IMR-90 (cell line): ENCODE results near the gene TTC23. TPM values are rescaled to one million over a fixed set of nuclear protein-coding genes. Genes with fewer than 3 reads are reported as not detected.

ENCODE experiments used
- ATAC-seq: fragments of 200-7000 bp; cut with Tn5 transposase; 2 replicates; pipeline ENCODE4 v1.9.1; 2020; ENCODE audit warnings: low read depth, mild to moderate bottlenecking, moderate library complexity
- BruUV-seq: library from RNA; stranded (reverse); fragments of 400-500 nt; replicated peaks from 2 replicates; lab custom pipeline; 2021; lab: Mats Ljungman, UMichigan
- CTCF ChIA-PET: fragments of 300-600 bp; formaldehyde crosslinking; extraction: SDS; loops from one replicate; lab custom pipeline; 2021; ENCODE audit warnings: antibody characterized with exemption; lab: Yijun Ruan, JAX
- POLR2A ChIA-PET: fragments of 300-600 bp; sonication (Branson Sonifier 250); formaldehyde crosslinking; loops from one replicate; lab custom pipeline; 2022; ENCODE audit warnings: antibody characterized with exemption; ENCODE audit not compliant: unreplicated experiment; lab: Charles Lee
- DNase-seq: peaks from one replicate; pipeline ENCODE4 v3.0.0; 2013
- H2AFZ ChIP-seq: replicated peaks from 2 replicates; pipeline ENCODE3; 2013; ENCODE audit warnings: low read length, mild to moderate bottlenecking; ENCODE audit not compliant: poor library complexity
- H2AK5ac ChIP-seq: 2 replicates; pipeline ENCODE4 v1.6.1; 2013; ENCODE audit warnings: low read depth, low read length, inconsistent platforms
- H2AK9ac ChIP-seq: replicated peaks from 2 replicates; pipeline ENCODE3; 2013; ENCODE audit warnings: mild to moderate bottlenecking, low read depth, low read length, moderate library complexity; ENCODE audit not compliant: poor library complexity
- H2BK120ac ChIP-seq: 2 replicates; pipeline ENCODE4 v1.6.1; 2013; ENCODE audit warnings: low read depth, low read length, inconsistent platforms
- H2BK15ac ChIP-seq: 3 replicates; pipeline ENCODE4 v1.6.1; 2013; ENCODE audit warnings: low read depth, low read length, inconsistent platforms
- H2BK20ac ChIP-seq: 2 replicates; pipeline ENCODE4 v1.6.1; 2013; ENCODE audit warnings: low read depth, mild to moderate bottlenecking, inconsistent platforms, low read length, moderate library complexity
- H2BK5ac ChIP-seq: 2 replicates; pipeline ENCODE4 v1.6.1; 2013; ENCODE audit warnings: mild to moderate bottlenecking, low read depth, low read length, inconsistent platforms; ENCODE audit not compliant: poor library complexity, severe bottlenecking
- H3K14ac ChIP-seq: replicated peaks from 2 replicates; pipeline ENCODE4 v1.6.1; 2013; ENCODE audit warnings: low read depth, low read length, inconsistent platforms
- H3K18ac ChIP-seq: 2 replicates; pipeline ENCODE4 v1.6.1; 2013; ENCODE audit warnings: low read depth, low read length, control low read depth
- H3K23ac ChIP-seq: 2 replicates; pipeline ENCODE4 v1.6.1; 2013; ENCODE audit warnings: low read depth, low read length, inconsistent platforms
- H3K27ac ChIP-seq: 2 replicates; pipeline ENCODE4 v1.5.1; 2013; ENCODE audit warnings: mild to moderate bottlenecking, control low read depth, low read length; ENCODE audit not compliant: insufficient read depth
- H3K27me3 ChIP-seq: 2 replicates; pipeline ENCODE4 v1.6.1; 2013; ENCODE audit warnings: low read length; ENCODE audit not compliant: control insufficient read depth, insufficient read depth
- H3K36me3 ChIP-seq: 2 replicates; pipeline ENCODE4 v1.6.1; 2013; ENCODE audit warnings: low read length, mixed read lengths; ENCODE audit not compliant: control insufficient read depth, insufficient read depth
- H3K4ac ChIP-seq: 2 replicates; pipeline ENCODE4 v1.6.1; 2013; ENCODE audit warnings: low read depth, low read length, inconsistent platforms
- H3K4me1 ChIP-seq: 2 replicates; pipeline ENCODE4 v1.6.1; 2013; ENCODE audit warnings: low read length, mixed read lengths; ENCODE audit not compliant: control insufficient read depth, insufficient read depth
- H3K4me2 ChIP-seq: 2 replicates; pipeline ENCODE4 v1.6.1; 2013; ENCODE audit warnings: low read depth, mild to moderate bottlenecking, control low read depth, low read length, moderate library complexity
- H3K4me3 ChIP-seq: 2 replicates; pipeline ENCODE4 v1.5.1; 2013; ENCODE audit warnings: low read depth, mild to moderate bottlenecking, control low read depth, low read length, moderate library complexity; ENCODE audit not compliant: insufficient read depth
- H3K56ac ChIP-seq: 2 replicates; pipeline ENCODE4 v1.6.1; 2013; ENCODE audit warnings: low read length, inconsistent platforms; ENCODE audit not compliant: insufficient read depth; ENCODE audit errors: extremely low read depth
- H3K79me1 ChIP-seq, 2 experiments: 2 replicates each; pipeline ENCODE4 v1.6.1; 2013; ENCODE audit warnings: low read length in 2 of 2, inconsistent platforms in 1 of 2, low read depth in 1 of 2
- H3K9ac ChIP-seq: 2 replicates; pipeline ENCODE4 v1.6.1; 2013; ENCODE audit warnings: low read depth, low read length, control low read depth
- H3K9me1 ChIP-seq: 2 replicates; pipeline ENCODE4 v1.6.1; 2013; ENCODE audit warnings: low read length, inconsistent platforms; ENCODE audit not compliant: insufficient read depth
- H3K9me3 ChIP-seq: 2 replicates; pipeline ENCODE4 v1.6.1; 2013; ENCODE audit warnings: low read length; ENCODE audit not compliant: control insufficient read depth, insufficient read depth
- H4K20me1 ChIP-seq: 2 replicates; pipeline ENCODE4 v1.6.1; 2013; ENCODE audit warnings: low read length, inconsistent platforms; ENCODE audit not compliant: insufficient read depth
- H4K5ac ChIP-seq: 2 replicates; pipeline ENCODE4 v1.6.1; 2013; ENCODE audit warnings: mild to moderate bottlenecking, low read depth, low read length, control low read depth
- H4K8ac ChIP-seq, 2 experiments: 2 replicates each; pipeline ENCODE4 v1.6.1; 2013; ENCODE audit warnings: low read depth in 2 of 2, low read length in 2 of 2, control low read depth in 1 of 2, inconsistent platforms in 1 of 2
- H4K91ac ChIP-seq: 2 replicates; pipeline ENCODE4 v1.6.1; 2013; ENCODE audit warnings: low read depth, low read length, inconsistent platforms; ENCODE audit not compliant: insufficient read depth
- BHLHE40 ChIP-seq: fragments of 150-350 bp; IDR thresholded peaks from 2 replicates; pipeline ENCODE4 v1.6.1; 2016; ENCODE audit warnings: mild to moderate bottlenecking, low read depth, low read length
- CEBPB ChIP-seq: IDR thresholded peaks from 2 replicates; pipeline ENCODE4 v1.6.1; 2012; ENCODE audit warnings: low read depth, low read length, improper control_type of control experiment
- CHD1 ChIP-seq: IDR thresholded peaks from 2 replicates; pipeline ENCODE4 v1.6.1; 2012; ENCODE audit warnings: low read depth, low read length, improper control_type of control experiment
- POLR2A ChIP-seq: IDR thresholded peaks from 2 replicates; pipeline ENCODE4 v1.6.1; 2012; ENCODE audit warnings: mild to moderate bottlenecking, low read depth, low read length
- RCOR1 ChIP-seq: IDR thresholded peaks from 2 replicates; pipeline ENCODE4 v1.6.1; 2012; ENCODE audit warnings: mild to moderate bottlenecking, low read length, improper control_type of control experiment; ENCODE audit not compliant: insufficient replicate concordance
- RFX5 ChIP-seq: IDR thresholded peaks from 2 replicates; pipeline ENCODE4 v1.8.0; 2012; ENCODE audit warnings: low read depth, mild to moderate bottlenecking, low read length, moderate library complexity
- SMC3 ChIP-seq: fragments of 150-350 bp; IDR thresholded peaks from 2 replicates; pipeline ENCODE4 v1.6.1; 2016; ENCODE audit warnings: low read depth, mild to moderate bottlenecking, antibody characterized with exemption, low read length, moderate library complexity
- USF2 ChIP-seq: fragments of 150-350 bp; IDR thresholded peaks from 2 replicates; pipeline ENCODE4 v1.6.1; 2017; ENCODE audit warnings: mild to moderate bottlenecking, antibody characterized with exemption, low read length, low read depth
- WGBS, 2 experiments: methylation state at CpG; one replicate each; pipeline versions ENCODE4 v1.1.5 to v1.1.7; 2013; ENCODE audit warnings: missing lambda C conversion rate in 2 of 2; ENCODE audit not compliant: insufficient read length in 1 of 2; ENCODE audit errors: extremely low coverage in 2 of 2; 5-methylcytosine and 5-hydroxymethylcytosine counted together
- dilution Hi-C: fragments of 300-500 bp; cut with HindIII; formaldehyde crosslinking; loops from one replicate; pipeline ENCODE4 v1.14.3; 2018; ENCODE audit warnings: low sequenced_read_pairs; ENCODE audit not compliant: unreplicated experiment
- in situ Hi-C: fragments of 300-500 bp; cut with MboI; formaldehyde crosslinking; loops from 3 replicates; pipeline ENCODE4 v1.14.3; 2019; ENCODE audit warnings: low sequenced_read_pairs, inconsistent platforms, mixed read lengths
- intact Hi-C: fragments of 100-400 bp; cut with micrococcal nuclease; formaldehyde crosslinking; loops from 2 replicates; pipeline ENCODE4 v1.10.0; 2022
- polyA plus RNA-seq, 3 experiments: library from polyadenylated mRNA; depleted of rRNA; stranded (reverse); fragments of >200 nt; gene quantifications; 2 replicates each; pipeline ENCODE4 v1.2.3, GENCODE V29; 2012; ENCODE audit warnings: low replicate concordance in 1 of 3
- total RNA-seq: library from RNA; depleted of rRNA; stranded (reverse); fragments of >200 nt; gene quantifications from 2 replicates; pipeline ENCODE4 v1.2.3, GENCODE V29; 2012

The TTC23 gene
- total and polyA plus RNA-seq, 2 of the 4 experiments (the other 2 are of a cell fraction): 7.8 to 29.8 TPM

DNA sequence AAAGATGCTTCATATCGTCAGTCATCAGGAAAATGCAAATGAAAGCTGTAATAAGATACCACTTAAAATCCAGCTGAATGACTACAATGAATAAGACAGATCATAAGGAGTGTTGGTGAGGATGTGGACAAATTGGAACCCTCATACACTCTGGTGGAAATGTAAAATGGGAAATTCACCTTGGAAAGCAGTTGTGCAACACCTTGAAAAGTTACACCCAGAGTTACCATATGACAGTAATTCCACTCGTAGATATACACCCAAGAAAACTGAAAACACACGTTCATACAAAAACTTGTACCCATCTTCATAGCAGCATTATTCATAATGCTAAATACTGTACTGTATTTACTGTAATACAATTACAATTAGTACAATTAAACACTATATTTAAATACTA, 2.3 kb downstream of the TTC23 start:
- Histone ChIP-seq H3K27ac (no peak overlapping the region), H4K91ac (no peak overlapping the region), H2BK5ac (no peak overlapping the region), H2AFZ (no peak overlapping the region), H2AK5ac (no peak overlapping the region), H3K56ac (no peak overlapping the region), H3K9me3 (no peaks in the 10 kb centered on the region), H4K5ac (no peak overlapping the region), H3K4ac (no peak overlapping the region), H3K27me3 (no peaks in the 10 kb centered on the region), H2AK9ac (no peak overlapping the region), H3K36me3 (no peaks in the 10 kb centered on the region), H2BK120ac (no peak overlapping the region), H3K23ac (no peak overlapping the region), H3K79me1 (peaks cover 3 to 19% of the 10 kb centered on the region in 2 experiments; a peak in 2 of 4 replicates), H2BK15ac (no peak overlapping the region), H3K4me1 (peaks cover 2% of the 10 kb centered on the region; the same call in 1 of the 2 replicates), H4K8ac (no peak overlapping the region), H3K14ac (no peak overlapping the region), H3K9me1 (no peaks in the 10 kb centered on the region), H4K20me1 (no peaks in the 10 kb centered on the region), H3K18ac (no peak overlapping the region), H3K4me3 (no peak overlapping the region), H3K9ac (no peak overlapping the region), H3K4me2 (no peak overlapping the region), H2BK20ac (no peak overlapping the region)
- ATAC-seq (no peak), DNase-seq (no peak)
- ChIA-PET POLR2A (no interaction called here), CTCF (no interaction called here)
- no CpG with 5 or more reads among the region's 3 CpGs for WGBS, 2 experiments
- in situ Hi-C loops (no loop called here), dilution Hi-C loops (no loop called here), intact Hi-C loops (no loop called here)
- no TSS peak for BruUV-seq
- TF ChIP-seq CEBPB (peak; percentile 61), USF2 (no peak), CHD1 (no peak), BHLHE40 (no peak), POLR2A (no peak), SMC3 (no peak), RFX5 (no peak), RCOR1 (no peak)
